ENCODE data around the gene OXSR1. TPM values are rescaled to one million over a fixed set of nuclear protein-coding genes. Genes with fewer than 3 reads are reported as not detected.

Gene OXSR1
- total RNA-seq, 4 donors from 2014 or later, result 37.9 to 50.0 (median 43.2) TPM

GRCh38 chr3:38124324-38125122 is 40.8 kb upstream of the OXSR1 start:
- ATAC-seq (no peak), DNase-seq (no peak)
- Histone ChIP-seq H3K36me3 (peaks cover 0 to 89% of the 10 kb centered on the region in 2 donors), H3K27me3 (no peaks in the 10 kb centered on the region), H3K27ac (no peak overlapping the region), H3K4me3 (no peak overlapping the region), H3K4me1 (no peaks in the 10 kb centered on the region), H3K9me3 (no peaks in the 10 kb centered on the region)
- TF ChIP-seq POLR2A (IDR thresholded peaks at IDR 0.05), result no peak
- TF ChIP-seq, protein P1, sequence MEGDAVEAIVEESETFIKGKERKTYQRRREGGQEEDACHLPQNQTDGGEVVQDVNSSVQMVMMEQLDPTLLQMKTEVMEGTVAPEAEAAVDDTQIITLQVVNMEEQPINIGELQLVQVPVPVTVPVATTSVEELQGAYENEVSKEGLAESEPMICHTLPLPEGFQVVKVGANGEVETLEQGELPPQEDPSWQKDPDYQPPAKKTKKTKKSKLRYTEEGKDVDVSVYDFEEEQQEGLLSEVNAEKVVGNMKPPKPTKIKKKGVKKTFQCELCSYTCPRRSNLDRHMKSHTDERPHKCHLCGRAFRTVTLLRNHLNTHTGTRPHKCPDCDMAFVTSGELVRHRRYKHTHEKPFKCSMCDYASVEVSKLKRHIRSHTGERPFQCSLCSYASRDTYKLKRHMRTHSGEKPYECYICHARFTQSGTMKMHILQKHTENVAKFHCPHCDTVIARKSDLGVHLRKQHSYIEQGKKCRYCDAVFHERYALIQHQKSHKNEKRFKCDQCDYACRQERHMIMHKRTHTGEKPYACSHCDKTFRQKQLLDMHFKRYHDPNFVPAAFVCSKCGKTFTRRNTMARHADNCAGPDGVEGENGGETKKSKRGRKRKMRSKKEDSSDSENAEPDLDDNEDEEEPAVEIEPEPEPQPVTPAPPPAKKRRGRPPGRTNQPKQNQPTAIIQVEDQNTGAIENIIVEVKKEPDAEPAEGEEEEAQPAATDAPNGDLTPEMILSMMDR (IDR thresholded peaks at IDR 0.05 in 4 of 5, conservative IDR thresholded peaks at IDR 0.05 in 1 of 5), result no peak
- intact Hi-C loops (cut with DNase I; ENCODE audit: low total_unique reads) (no loop called here), in situ Hi-C loops (cut with MboI; ENCODE audit: low sequenced_read_pairs in 4 of 4) (loop anchor here in 3 of 4 donors (25.0 kb wide), 1 partner anchor 363 kb away; the partner anchor contains the start of gene EXOG (in 3 of the 3))

- H3K27ac ChIP-seq, result no peak overlapping the region
- no peak for ATAC-seq
- no peaks in the 10 kb centered on the region for H3K4me1 ChIP-seq
- no peak for DNase-seq
- in situ Hi-C loops (cut with MboI; ENCODE audit: low sequenced_read_pairs in 4 of 4) (loop anchor here in 3 of 4 donors (25.0 kb wide), 1 partner anchor 362 kb away; the partner anchor contains the start of gene EXOG (in 3 of the 3)), intact Hi-C loops (cut with DNase I; ENCODE audit: low total_unique reads) (no loop called here)
- H3K27me3 ChIP-seq, result no peaks in the 10 kb centered on the region
- no peak overlapping the region for H3K4me3 ChIP-seq
- H3K36me3 ChIP-seq, result peaks cover 0 to 96% of the 10 kb centered on the region in 2 donors
- no peaks in the 10 kb centered on the region for H3K9me3 ChIP-seq
- no peak for TF ChIP-seq POLR2A (IDR thresholded peaks at IDR 0.05)
- TF ChIP-seq, protein P1 (IDR thresholded peaks at IDR 0.05 in 4 of 5, conservative IDR thresholded peaks at IDR 0.05 in 1 of 5), result no peak
These were observed 39.8 kb upstream of the OXSR1 start for GRCh38 chr3:38125305-38126120.

- TF ChIP-seq POLR2A (IDR thresholded peaks at IDR 0.05), result no peak
- TF ChIP-seq, protein P1 (IDR thresholded peaks at IDR 0.05 in 4 of 5, conservative IDR thresholded peaks at IDR 0.05 in 1 of 5), result no peak
- Histone ChIP-seq H3K4me3 (no peak overlapping the region), H3K27me3 (no peaks in the 10 kb centered on the region), H3K9me3 (no peaks in the 10 kb centered on the region), H3K4me1 (no peaks in the 10 kb centered on the region), H3K27ac (no peak overlapping the region), H3K36me3 (peaks cover 0 to 96% of the 10 kb centered on the region in 2 donors)
- in situ Hi-C loops (cut with MboI; ENCODE audit: low sequenced_read_pairs in 4 of 4) (loop anchor here in 3 of 4 donors (25.0 kb wide), 1 partner anchor 361 kb away; the partner anchor contains the start of gene EXOG (in 3 of the 3)), intact Hi-C loops (cut with DNase I; ENCODE audit: low total_unique reads) (no loop called here)
- DNase-seq (no peak), ATAC-seq (no peak)
These were observed 39.0 kb upstream of the OXSR1 start for GRCh38 chr3:38126121-38126892.

DNA sequence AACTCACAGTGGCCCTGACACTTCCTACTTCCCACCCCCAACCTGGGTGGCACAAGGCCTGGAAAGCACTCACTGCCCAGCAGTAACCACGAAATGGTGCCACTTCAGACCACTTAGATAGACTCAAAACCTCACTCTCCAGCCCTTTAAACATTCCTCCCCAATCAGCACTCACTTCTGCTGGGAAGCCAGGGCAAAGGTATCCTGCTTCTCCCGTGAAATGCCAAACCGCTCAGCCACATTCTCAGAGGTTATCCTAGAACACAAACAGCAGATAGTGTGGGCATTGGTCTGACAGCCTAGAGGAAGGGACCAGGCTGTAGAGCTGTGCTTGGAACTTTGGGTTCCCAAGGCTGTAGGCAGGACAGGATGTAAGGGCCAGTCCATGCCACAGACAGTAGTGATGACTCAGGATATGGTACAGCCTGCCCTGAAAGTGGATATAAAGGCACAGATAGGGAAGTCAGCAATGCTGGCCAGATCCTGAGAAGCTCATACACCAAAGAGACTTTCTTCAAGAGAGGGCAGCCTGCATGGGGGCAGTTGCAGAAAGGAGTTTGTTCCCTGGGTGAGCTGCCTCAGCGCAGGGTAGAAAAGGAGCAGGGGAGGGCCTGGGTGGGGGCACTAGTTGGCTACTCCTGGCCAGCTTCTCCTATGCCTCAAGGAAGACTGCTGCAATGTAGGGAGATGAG is 37.6 kb upstream of the OXSR1 start:
- TF ChIP-seq, protein P1 (IDR thresholded peaks at IDR 0.05 in 4 of 5, conservative IDR thresholded peaks at IDR 0.05 in 1 of 5), result no peak
- no peak for TF ChIP-seq POLR2A (IDR thresholded peaks at IDR 0.05)
- no peak for ATAC-seq

More for the DNA sequence above, 37.6 kb upstream of the OXSR1 start:
- H3K9me3 ChIP-seq, result no peaks in the 10 kb centered on the region
- no peak overlapping the region for H3K27ac ChIP-seq
- in situ Hi-C loops (cut with MboI; ENCODE audit: low sequenced_read_pairs in 4 of 4), result loop anchor here in 3 of 4 donors (25.0 kb wide), 1 partner anchor 360 kb away; the partner anchor contains the start of gene EXOG (in 3 of the 3)
- H3K4me3 ChIP-seq, result no peak overlapping the region
- peaks cover 0 to 93% of the 10 kb centered on the region in 2 donors for H3K36me3 ChIP-seq
- H3K27me3 ChIP-seq, result no peaks in the 10 kb centered on the region
- intact Hi-C loops (cut with DNase I; ENCODE audit: low total_unique reads), result no loop called here
- H3K4me1 ChIP-seq, result no peaks in the 10 kb centered on the region
- DNase-seq, result no peak
